K562 (cell line): ENCODE results near the gene PHLDB1. TPM values are rescaled to one million over a fixed set of nuclear protein-coding genes. Genes with fewer than 3 reads are reported as not detected.

Source experiments
- AFF1 ChIP-seq, 2 experiments: fragments of 450-650 bp; IDR thresholded peaks; 2 replicates each; pipeline ENCODE4 v1.6.1; 2018; ENCODE audit warnings: mild to moderate bottlenecking in 2 of 2, low read depth in 1 of 2; ENCODE audit not compliant: partially characterized antibody in 2 of 2
- BRD9 ChIP-seq: fragments of 450-650 bp; IDR thresholded peaks from 2 replicates; pipeline ENCODE4 v1.6.1; 2018; ENCODE audit warnings: low read depth; ENCODE audit not compliant: partially characterized antibody
- CC2D1A ChIP-seq: fragments of 450-650 bp; IDR thresholded peaks from 2 replicates; pipeline ENCODE4 v1.6.1; 2017; ENCODE audit warnings: mild to moderate bottlenecking
- CREB5 ChIP-seq: fragments of 250-450 bp; sonication (Bioruptor Pico); IDR thresholded peaks from 2 replicates; pipeline ENCODE4 v1.5.0; 2020; ENCODE audit warnings: mild to moderate bottlenecking
- DPF2 ChIP-seq: fragments of 450-650 bp; IDR thresholded peaks from 2 replicates; pipeline ENCODE4 v1.6.1; 2016
- EWSR1 ChIP-seq: fragments of 450-650 bp; IDR thresholded peaks from 2 replicates; pipeline ENCODE4 v1.6.1; 2018; ENCODE audit warnings: borderline replicate concordance, mild to moderate bottlenecking, low read depth, moderate library complexity; ENCODE audit not compliant: partially characterized antibody
- HCFC1 ChIP-seq: IDR thresholded peaks from 2 replicates; pipeline ENCODE4 v1.6.1; 2012; ENCODE audit warnings: low read depth, low read length, improper control_type of control experiment
- HNRNPK ChIP-seq: fragments of 200-400 bp; formaldehyde crosslinking; IDR thresholded peaks from one replicate; pipeline ENCODE4 v1.6.1; 2018; ENCODE audit warnings: mild to moderate bottlenecking, low read depth, low read length; ENCODE audit not compliant: poor library complexity, severe bottlenecking
- HNRNPL ChIP-seq: fragments of 200-400 bp; formaldehyde crosslinking; IDR thresholded peaks from 2 replicates; pipeline ENCODE4 v1.6.1; 2017; ENCODE audit warnings: low read depth, mild to moderate bottlenecking, low read length
- LEF1 ChIP-seq: fragments of 450-650 bp; IDR thresholded peaks from 2 replicates; pipeline ENCODE4 v1.6.1; 2016; ENCODE audit warnings: mild to moderate bottlenecking
- NELFE ChIP-seq: IDR thresholded peaks from 2 replicates; pipeline ENCODE4 v1.6.1; 2011; ENCODE audit warnings: mild to moderate bottlenecking; ENCODE audit not compliant: insufficient read depth, insufficient read length
- PKNOX1 ChIP-seq: fragments of 450-650 bp; IDR thresholded peaks from 2 replicates; pipeline ENCODE4 v1.6.1; 2016
- RAD21 ChIP-seq, 2 experiments: fragments of 250-450 bp in 1 of 2; fragments of 450-650 bp in 1 of 2; sonication (Bioruptor Pico) in 1 of 2; formaldehyde crosslinking in 1 of 2; IDR thresholded peaks in 1 of 2; conservative IDR thresholded peaks in 1 of 2; 2 replicates each; pipeline versions ENCODE4 v1.4.0 to v1.8.0; 2020 to 2022; ENCODE audit warnings: mild to moderate bottlenecking in 2 of 2, moderate library complexity in 1 of 2
- RFX5 ChIP-seq: IDR thresholded peaks from 2 replicates; pipeline ENCODE4 v1.6.1; 2011; ENCODE audit warnings: low read depth, mild to moderate bottlenecking, improper control_type of control experiment, low read length
- SMC3 ChIP-seq: conservative IDR thresholded peaks from 2 replicates; pipeline ENCODE4 v1.6.1; 2011; ENCODE audit warnings: low read depth, low read length, improper control_type of control experiment; ENCODE audit not compliant: insufficient read depth
- TFAP4 ChIP-seq: sonication (generic); formaldehyde crosslinking; IDR thresholded peaks from 2 replicates; pipeline ENCODE4 v1.8.0; 2022; ENCODE audit warnings: missing genetic modification reagents, mild to moderate bottlenecking, moderate library complexity, borderline replicate concordance
- ZEB2 ChIP-seq: fragments of 450-650 bp; IDR thresholded peaks from 2 replicates; pipeline ENCODE4 v1.6.1; 2016
- ZNF280A ChIP-seq: fragments of 450-650 bp; IDR thresholded peaks from 2 replicates; pipeline ENCODE4 v1.6.1; 2018; ENCODE audit warnings: mild to moderate bottlenecking, low read depth; ENCODE audit not compliant: partially characterized antibody
- polyA plus RNA-seq, 8 experiments: library from polyadenylated mRNA; depleted of rRNA in 4 of 8; stranded (reverse) in 5 of 8; unstranded in 3 of 8; fragments of >200 nt; fragmentation: Nextera tagmentation in 2 of 8; fragmentation: Illumina TruSeq in 1 of 8; extraction: Ambion mirVana in 2 of 8; extraction: Trizol in 1 of 8; gene quantifications; 2 replicates each; pipeline versions ENCODE4 v1.2.1 to v1.2.3, GENCODE V29; 2011 to 2014; ENCODE audit warnings: inconsistent platforms in 1 of 8, missing spikeins in 1 of 8
- total RNA-seq, 7 experiments: library from RNA; depleted of rRNA in 6 of 7; stranded (reverse); fragments of >200 nt in 6 of 7; fragmentation: Illumina TruSeq in 2 of 7; extraction: Trizol in 2 of 7; gene quantifications; 2 replicates each; pipeline versions ENCODE4 v1.2.1 to v1.2.3, GENCODE V29; 2011 to 2021; ENCODE audit warnings: low replicate concordance in 1 of 7

PHLDB1 gene
- total and polyA plus RNA-seq, 9 of the 15 experiments (the other 6 are each of a cell fraction or from before 2014, with no cell fraction given) = 2.0 to 28.7 (median 16.2) TPM

- TF ChIP-seq ZNF280A = no peak
- TF ChIP-seq HNRNPL = 0 out of 2 replicates have a peak, but pooled peaks have one; percentile 55
- peak; percentile 66 to 90 for TF ChIP-seq RAD21 (CRISPR knock-in tag; conservative IDR thresholded peaks at IDR 0.05 in 1 of 2, IDR thresholded peaks at IDR 0.05 in 1 of 2)
- peak; percentile 68 for TF ChIP-seq SMC3
- peak; percentile 94 for TF ChIP-seq DPF2
- TF ChIP-seq LEF1 = peak; percentile 61
- no peak for TF ChIP-seq NELFE
- TF ChIP-seq TFAP4 (CRISPR knock-in tag) = peak; percentile 77; the same call in 1 of the 2 replicates
- 0 out of 2 replicates have a peak, but pooled peaks have one; percentile 39 for TF ChIP-seq RFX5
- peak; percentile 36 for TF ChIP-seq HNRNPK
- TF ChIP-seq AFF1 (IDR thresholded peaks at IDR 0.05; ENCODE audit: low read depth in 1 of 2, partially characterized antibody in 2 of 2) = peak; percentile 38 to 54
- no peak for TF ChIP-seq BRD9
- no peak for TF ChIP-seq HCFC1
- no peak for TF ChIP-seq CREB5 (CRISPR knock-in tag)
- TF ChIP-seq PKNOX1 = 0 out of 2 replicates have a peak, but pooled peaks have one; percentile 13
- peak; percentile 73 for TF ChIP-seq CC2D1A
- no peak for TF ChIP-seq EWSR1
- peak; percentile 98 for TF ChIP-seq ZEB2
Observed at GRCh38 chr11:118610773-118611432, 3.5 kb downstream of the PHLDB1 start (continued).
